ENCODE results near the gene GSDME.

DNA sequence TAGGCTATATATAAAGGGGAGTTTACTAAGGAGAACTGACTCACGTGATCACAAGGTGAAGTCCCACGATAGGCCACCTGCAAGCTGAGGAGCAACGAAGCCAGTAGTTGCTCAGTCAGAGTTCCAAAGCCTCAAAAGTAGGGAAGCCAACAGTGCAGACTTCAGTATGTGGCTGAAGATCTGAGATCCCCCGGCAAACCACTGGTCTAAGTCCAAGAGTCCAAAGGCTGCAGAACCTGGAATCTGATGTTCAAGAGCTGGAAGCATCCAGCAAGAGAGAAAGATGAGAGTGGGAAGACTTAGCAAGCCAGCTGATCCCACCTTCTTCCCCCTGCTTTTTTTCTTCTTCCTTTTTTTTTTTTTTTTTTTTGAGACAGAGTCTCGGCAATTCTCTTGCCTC is 27.0 kb upstream of the GSDME start:
- TF ChIP-seq EZH2 (IDR thresholded peaks at IDR 0.05) = no peak
- no peak for TF ChIP-seq POLR2AphosphoS5 (IDR thresholded peaks at IDR 0.05; ENCODE audit: borderline replicate concordance, low read depth, low read length)
- no peak for TF ChIP-seq FOXP2 (optimal IDR thresholded peaks at IDR 0.05; ENCODE audit: control extremely low read depth, extremely low read length, insufficient read depth)

Data from SK-N-MC (cell line).